ENCODE measurements around the gene LRRC59. TPM values are rescaled to one million over a fixed set of nuclear protein-coding genes. Genes with fewer than 3 reads are reported as not detected.

Gene LRRC59
- total RNA-seq, 2 experiments from 2014 or later = 60.8 to 68.5 TPM

DNA sequence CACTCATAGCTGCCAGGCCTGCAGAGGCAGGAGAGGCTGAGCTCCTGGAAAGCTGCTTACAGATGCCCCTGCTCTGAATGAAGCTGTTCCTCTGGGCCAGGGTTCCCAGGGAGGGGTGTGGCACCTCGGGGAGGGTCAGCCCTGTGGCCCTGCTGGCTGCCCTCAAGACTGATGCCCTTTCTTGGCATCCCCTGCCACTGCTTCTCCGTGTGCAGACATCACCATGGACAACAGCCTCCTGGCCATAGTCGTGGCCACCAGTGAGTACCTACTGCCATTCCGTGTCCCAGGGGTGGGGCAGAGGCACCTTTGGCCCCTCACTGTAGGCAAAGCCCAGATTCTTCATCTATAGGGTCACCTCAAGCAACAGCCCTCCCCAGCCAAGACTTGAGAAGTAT is 33.3 kb downstream of the LRRC59 start:
- Mint-ChIP-seq H3K9me3 (no peaks in the 10 kb centered on the region), H3K4me3 (no peak overlapping the region), H3K36me3 (ENCODE audit: low read depth) (peaks cover 20% of the 10 kb centered on the region), H3K27ac (peak overlapping the region; percentile 15), H3K27me3 (no peaks in the 10 kb centered on the region), H3K4me1 (peaks cover 8% of the 10 kb centered on the region)
- ChIA-PET POLR2A (no interaction called here), CTCF (interaction anchor here (1.4 to 3.9 kb wide), 2 partner anchors 16 to 33 kb away, joined by 4 to 34 read pairs; partner anchors contain the start of gene LRRC59)
- DNase-seq = no peak

DNA sequence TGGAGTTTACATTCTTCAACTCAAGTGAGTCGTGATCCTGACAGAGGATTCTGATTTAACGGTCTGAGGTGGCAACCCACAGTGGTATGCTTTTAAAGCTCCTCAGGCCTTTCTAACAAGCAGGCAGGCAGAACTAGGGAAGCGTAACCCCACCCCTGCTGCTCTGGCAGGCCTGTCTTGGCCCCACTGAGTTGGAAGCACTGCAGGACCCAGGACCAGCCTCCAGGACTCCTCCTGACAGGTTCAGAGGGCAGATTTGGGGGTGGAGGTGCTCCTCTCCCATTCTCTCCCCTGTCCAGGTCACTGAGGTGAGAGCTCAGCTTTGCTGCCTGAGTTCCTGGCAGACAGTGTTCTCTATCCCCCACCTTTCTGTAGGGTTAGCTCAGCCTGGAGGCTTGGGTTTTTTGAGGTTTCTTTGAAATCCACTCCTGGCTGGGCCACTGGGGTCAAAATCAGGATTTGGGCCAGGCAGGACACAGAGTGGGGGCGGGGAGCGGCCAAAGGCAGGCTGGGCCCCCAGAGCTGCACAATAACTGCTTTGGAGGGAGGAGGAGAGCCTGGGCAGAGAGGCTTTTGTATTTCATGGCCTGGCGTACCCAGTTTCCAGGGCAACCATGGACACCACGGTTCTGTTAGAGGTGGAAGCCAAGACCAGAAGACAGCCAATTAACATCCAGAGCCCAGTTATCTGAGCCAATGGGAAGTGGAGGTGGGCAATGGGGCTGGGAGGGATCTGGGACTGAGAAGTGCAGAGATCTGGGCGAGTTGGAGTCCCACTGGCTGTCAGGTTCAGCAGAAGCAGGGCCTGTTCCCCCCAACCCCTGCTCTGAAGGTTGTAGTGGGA is 33.9 kb downstream of the LRRC59 start:
- Mint-ChIP-seq H3K4me3 (no peak overlapping the region), H3K27me3 (no peaks in the 10 kb centered on the region), H3K9me3 (no peaks in the 10 kb centered on the region), H3K27ac (peak overlapping the region; percentile 15), H3K4me1 (peaks cover 8% of the 10 kb centered on the region), H3K36me3 (ENCODE audit: low read depth) (peaks cover 16% of the 10 kb centered on the region)
- ChIA-PET CTCF (interaction anchor here (0.5 to 3.9 kb wide), 6 partner anchors 16 to 831 kb away, joined by 3 to 34 read pairs (median 4); partner anchors contain the start of genes LRRC59 and XYLT2), POLR2A (no interaction called here)
- no peak for DNase-seq

DNA sequence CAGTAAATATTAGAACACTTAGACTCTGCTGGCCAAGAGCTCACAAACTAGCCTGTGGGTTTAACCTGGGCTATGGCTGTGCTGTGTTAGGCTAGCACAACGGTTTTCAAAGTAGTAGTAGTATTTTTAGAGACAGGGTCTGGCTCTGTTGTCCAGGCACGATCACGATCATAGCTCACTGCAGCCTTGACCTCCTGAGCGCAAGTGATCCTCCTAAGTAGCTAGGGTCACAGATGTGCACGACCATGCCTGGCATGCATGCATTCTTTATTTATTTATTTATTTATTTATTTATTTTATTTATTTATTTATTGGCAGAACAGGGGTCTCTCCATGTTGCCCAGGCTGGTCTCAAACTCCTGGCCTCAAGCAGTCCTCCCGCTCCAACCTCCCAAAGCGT is 34.7 kb downstream of the LRRC59 start:
- ChIA-PET CTCF (interaction anchor here (0.5 to 3.9 kb wide), 15 partner anchors 8 to 756 kb away, joined by 3 to 34 read pairs (median 3); partner anchors contain the start of genes EME1, LRRC59, MRPL27 and XYLT2), POLR2A (no interaction called here)
- Mint-ChIP-seq H3K4me1 (peaks cover 8% of the 10 kb centered on the region), H3K36me3 (ENCODE audit: low read depth) (peaks cover 16% of the 10 kb centered on the region), H3K9me3 (no peaks in the 10 kb centered on the region), H3K4me3 (no peak overlapping the region), H3K27ac (peak overlapping the region; percentile 61), H3K27me3 (no peaks in the 10 kb centered on the region)
- DNase-seq = no peak

DNA sequence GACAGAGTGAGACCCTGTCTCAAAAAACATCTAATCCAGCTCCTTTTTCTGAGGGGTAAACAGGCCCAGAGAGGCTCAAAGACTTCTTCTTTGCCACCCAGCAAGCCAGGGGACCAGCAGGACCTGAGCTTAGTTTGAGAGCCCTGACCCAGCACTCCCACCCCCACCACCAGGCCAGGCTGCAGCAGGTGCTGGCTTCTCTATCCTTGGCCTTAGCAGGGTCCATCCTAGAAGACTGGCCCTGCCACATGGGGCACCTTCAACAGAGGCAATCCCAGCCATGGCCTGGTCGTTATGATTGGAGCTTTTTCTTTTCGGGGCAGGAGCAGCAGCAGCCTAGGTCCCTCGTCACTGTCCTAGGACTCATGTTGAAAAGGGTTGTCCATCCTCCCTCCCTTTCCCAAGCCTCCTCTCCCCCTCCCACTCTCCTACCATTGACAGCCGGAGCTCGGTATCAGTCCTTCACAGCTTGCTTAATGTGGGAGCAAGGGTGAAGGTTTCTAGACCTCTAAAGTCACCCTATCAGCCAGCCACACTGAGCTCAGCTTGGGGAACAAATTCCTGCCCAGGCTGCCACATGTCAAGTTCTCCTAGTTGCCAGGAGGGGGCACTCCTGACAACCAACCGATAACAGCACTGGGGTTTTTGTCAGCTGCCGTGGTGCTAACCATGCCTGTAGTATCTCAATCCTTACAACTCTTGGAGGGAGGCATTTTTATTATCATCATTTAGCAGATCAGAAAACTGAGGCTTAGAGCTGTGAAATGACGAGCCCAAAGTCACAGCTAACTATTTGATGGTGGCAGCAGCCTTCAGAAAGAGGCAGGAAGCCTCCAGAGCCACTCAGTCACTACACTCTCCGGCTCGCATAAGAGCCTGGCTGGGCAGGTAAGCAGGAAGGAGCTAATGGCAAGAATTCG is 35.5 kb downstream of the LRRC59 start:
- DNase-seq = peak; percentile 70
- POLR2A ChIA-PET = no interaction called here
- Mint-ChIP-seq H3K27ac (peak overlapping the region; percentile 61), H3K4me3 (no peak overlapping the region), H3K9me3 (no peaks in the 10 kb centered on the region), H3K4me1 (peaks cover 8% of the 10 kb centered on the region), H3K27me3 (no peaks in the 10 kb centered on the region), H3K36me3 (ENCODE audit: low read depth) (peaks cover 12% of the 10 kb centered on the region)
- CTCF ChIA-PET = interaction anchor here (0.5 to 3.9 kb wide), 20 partner anchors 9 to 755 kb away, joined by 3 to 34 read pairs (median 3); partner anchors contain the start of genes EME1, LRRC59, MRPL27 and WFIKKN2

DNA sequence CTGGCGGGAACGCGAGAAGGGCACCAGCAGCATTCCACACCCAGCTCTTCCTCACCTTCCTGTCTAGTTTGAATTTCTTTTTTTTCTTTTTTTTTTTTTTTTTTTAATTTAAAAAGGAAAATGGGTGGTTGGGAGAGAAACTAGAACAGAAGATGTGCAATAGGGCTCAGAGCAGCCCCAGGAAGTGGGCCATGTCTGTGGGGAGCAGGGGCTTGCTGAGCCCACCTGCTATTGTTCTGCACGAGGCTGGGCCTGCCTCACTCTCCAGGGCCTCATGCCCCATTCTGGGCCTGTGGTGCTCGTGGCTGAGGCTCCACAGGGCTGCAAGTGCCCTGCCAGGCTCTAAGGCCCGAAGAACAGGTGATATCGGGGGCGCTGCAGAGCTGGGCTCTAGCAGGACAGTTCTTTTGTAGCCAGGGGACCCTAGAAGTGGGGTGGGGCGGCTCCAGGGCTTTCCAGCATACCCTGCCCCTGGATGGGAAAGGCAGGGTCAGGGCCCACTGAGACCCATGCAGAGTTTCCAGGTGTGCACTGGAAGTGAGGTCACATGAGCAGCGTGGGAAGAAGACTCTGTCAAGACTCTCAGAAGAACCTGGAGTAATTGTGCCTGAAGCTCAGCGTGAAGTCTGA is 36.7 kb downstream of the LRRC59 start:
- ChIA-PET POLR2A (no interaction called here), CTCF (interaction anchor here (1.2 to 3.9 kb wide), 7 partner anchors 9 to 163 kb away, joined by 3 to 34 read pairs (median 9); partner anchors contain the start of genes EME1, LRRC59, MRPL27 and XYLT2)
- Mint-ChIP-seq H3K27me3 (no peaks in the 10 kb centered on the region), H3K9me3 (no peaks in the 10 kb centered on the region), H3K4me1 (peaks cover 8% of the 10 kb centered on the region), H3K4me3 (no peak overlapping the region), H3K27ac (no peak overlapping the region), H3K36me3 (ENCODE audit: low read depth) (peaks cover 10% of the 10 kb centered on the region)
- DNase-seq = no peak

DNA sequence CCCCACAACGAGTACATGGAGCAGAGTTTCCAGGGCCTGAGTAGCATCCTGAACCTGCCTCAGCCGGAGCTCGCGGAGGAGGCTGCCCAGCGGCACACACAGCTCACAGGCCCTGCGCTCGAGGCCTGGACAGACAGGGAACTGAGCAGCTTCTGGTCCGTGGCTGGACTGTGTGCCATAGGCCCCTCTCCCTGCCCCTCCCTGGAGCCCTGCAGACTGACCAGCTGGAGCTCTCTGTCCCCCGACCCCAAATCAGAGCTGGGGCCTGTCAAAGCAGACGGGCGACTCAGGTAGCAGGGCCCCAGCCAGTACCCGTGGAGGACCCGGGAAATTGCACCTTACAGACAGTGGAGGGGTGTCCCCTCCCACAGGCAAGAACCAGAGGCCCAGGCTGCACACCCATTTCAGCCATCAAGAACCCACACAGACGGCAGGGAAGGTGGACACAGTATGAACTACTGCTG is 37.3 kb downstream of the LRRC59 start:
- CTCF ChIA-PET = interaction anchor here (1.2 to 2.0 kb wide), 3 partner anchors 9 to 37 kb away, joined by 3 to 9 read pairs (median 4); partner anchors contain the start of genes EME1, LRRC59 and MRPL27

DNA sequence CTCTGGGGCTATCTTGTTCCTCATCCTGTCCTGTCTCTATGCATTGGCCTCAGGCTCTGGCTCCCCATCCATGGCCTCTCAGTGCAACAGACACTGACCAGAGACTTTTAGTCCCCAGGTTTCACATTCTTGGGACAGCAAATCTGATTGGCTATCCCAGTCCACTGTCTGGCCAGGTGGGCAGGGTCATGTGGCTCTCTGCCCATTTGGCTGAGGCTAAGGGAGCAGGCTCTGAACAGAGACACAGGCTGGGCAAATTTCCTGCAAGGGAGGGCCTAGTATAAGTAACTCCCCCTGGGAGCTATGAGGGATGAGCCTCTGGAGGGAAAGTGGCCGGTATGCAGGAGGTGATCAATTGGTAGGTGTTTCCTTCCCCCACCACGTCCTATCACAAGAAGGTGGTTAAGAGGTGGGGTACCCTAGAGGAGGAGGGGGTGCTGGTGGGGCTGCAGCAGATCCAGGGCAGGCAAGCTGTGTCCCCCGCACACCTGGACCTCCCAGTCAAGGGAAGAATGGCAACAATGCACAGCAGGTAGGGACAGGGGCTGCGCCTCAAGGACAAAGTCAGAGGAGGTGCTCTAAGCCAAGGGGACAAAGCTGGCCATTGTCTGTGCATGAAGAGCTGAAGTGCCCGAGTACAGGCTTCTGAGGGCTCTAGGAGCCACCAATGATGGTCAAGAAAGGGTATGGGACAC is 38.2 kb downstream of the LRRC59 start:
- DNase-seq = no peak
- H3K4me1 Mint-ChIP-seq = peaks cover 8% of the 10 kb centered on the region
- ChIA-PET CTCF (interaction anchor here (1.5 to 2.0 kb wide), 2 partner anchors 20 to 38 kb away, joined by 3 to 9 read pairs; partner anchors contain the start of gene LRRC59), POLR2A (no interaction called here)
- H3K27ac Mint-ChIP-seq = no peak overlapping the region
- peaks cover 13% of the 10 kb centered on the region for H3K36me3 Mint-ChIP-seq (ENCODE audit: low read depth)
- no peak overlapping the region for H3K4me3 Mint-ChIP-seq
- H3K27me3 Mint-ChIP-seq = no peaks in the 10 kb centered on the region
- no peaks in the 10 kb centered on the region for H3K9me3 Mint-ChIP-seq

More for the DNA sequence above, 37.3 kb downstream of the LRRC59 start:
- H3K4me3 Mint-ChIP-seq = no peak overlapping the region
- no peak for DNase-seq
- H3K4me1 Mint-ChIP-seq = peaks cover 8% of the 10 kb centered on the region
- no peaks in the 10 kb centered on the region for H3K27me3 Mint-ChIP-seq
- no peak overlapping the region for H3K27ac Mint-ChIP-seq
- H3K36me3 Mint-ChIP-seq (ENCODE audit: low read depth) = peaks cover 10% of the 10 kb centered on the region
- POLR2A ChIA-PET = no interaction called here
- H3K9me3 Mint-ChIP-seq = no peaks in the 10 kb centered on the region

DNA sequence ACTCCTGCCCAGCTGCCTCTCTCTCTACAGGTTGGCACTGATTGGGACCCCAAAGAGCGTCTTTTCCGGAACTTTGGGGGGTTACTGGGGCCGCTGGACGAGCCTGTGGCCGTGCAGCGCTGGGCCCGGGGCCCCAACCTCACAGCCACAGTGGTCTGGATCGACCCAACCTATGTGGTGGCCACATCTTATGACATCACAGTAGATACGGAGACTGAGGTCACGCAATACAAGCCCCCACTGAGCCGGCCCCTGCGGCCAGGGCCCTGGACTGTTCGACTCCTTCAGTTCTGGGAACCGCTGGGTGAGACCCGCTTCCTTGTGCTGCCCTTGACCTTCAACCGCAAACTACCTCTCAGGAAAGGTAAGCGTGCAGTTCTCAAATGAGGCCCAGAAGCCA is 39.1 kb downstream of the LRRC59 start:
- Mint-ChIP-seq H3K9me3 (no peaks in the 10 kb centered on the region), H3K36me3 (ENCODE audit: low read depth) (peaks cover 13% of the 10 kb centered on the region), H3K27me3 (no peaks in the 10 kb centered on the region), H3K27ac (no peak overlapping the region), H3K4me1 (peaks cover 8% of the 10 kb centered on the region), H3K4me3 (no peak overlapping the region)
- POLR2A ChIA-PET = no interaction called here
- CTCF ChIA-PET = interaction anchor here (0.8 to 1.5 kb wide), 3 partner anchors 8 to 21 kb away, joined by 3 read pairs; no protein-coding TSS in a partner anchor
- no peak for DNase-seq

DNA sequence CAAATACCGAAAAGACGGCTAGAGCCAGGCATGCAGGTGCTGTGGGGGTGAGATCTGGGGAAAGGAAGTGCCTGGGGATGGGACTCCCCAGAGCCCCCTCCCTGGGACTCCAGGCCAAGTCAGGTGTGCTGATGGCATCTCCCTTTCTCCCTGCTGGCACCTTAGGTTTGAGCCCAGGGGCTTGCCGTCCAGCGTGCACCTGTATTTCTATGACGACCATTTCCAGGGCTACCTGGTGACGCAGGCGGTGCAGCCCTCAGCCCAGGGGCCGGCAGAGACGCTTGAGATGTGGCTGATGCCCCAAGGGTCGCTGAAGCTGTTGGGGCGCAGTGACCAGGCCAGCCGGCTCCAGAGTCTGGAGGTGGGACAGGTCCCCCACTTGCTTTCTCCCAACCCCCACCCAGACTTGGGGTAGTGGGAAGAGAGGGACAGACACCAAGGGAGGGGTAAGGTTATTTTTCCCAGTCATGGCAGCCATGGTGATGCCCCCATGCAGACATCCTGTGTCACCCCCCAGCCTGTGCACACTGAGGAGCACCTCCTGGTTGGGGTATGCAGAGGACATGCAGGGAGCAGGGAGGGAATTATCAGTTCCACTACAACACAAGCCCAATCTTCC is 40.3 kb downstream of the LRRC59 start:
- Mint-ChIP-seq H3K4me1 (peaks cover 2% of the 10 kb centered on the region), H3K27ac (no peak overlapping the region), H3K9me3 (no peaks in the 10 kb centered on the region), H3K4me3 (no peak overlapping the region), H3K27me3 (no peaks in the 10 kb centered on the region), H3K36me3 (ENCODE audit: low read depth) (peaks cover 13% of the 10 kb centered on the region)
- ChIA-PET POLR2A (no interaction called here), CTCF (no interaction called here)
- no peak for DNase-seq

DNA sequence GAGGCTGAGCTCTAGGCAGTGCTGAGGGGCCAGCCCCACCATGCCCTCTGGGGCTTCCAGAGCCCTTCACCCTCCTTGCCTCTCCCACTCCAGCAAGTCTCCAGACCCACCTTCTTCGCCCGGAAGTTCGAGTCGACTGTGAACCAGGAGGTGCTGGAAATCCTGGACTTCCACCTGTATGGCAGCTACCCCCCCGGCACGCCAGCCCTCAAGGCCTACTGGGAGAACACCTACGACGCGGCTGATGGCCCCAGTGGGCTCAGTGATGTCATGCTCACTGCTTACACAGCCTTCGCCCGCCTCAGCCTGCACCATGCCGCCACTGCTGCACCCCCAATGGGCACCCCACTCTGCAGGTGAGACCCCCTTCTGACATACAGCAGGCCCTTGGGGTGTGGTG is 40.9 kb downstream of the LRRC59 start:
- CTCF ChIA-PET = no interaction called here
- no peak overlapping the region for H3K4me3 Mint-ChIP-seq
- no peak overlapping the region for H3K27ac Mint-ChIP-seq
- peaks cover 13% of the 10 kb centered on the region for H3K36me3 Mint-ChIP-seq (ENCODE audit: low read depth)
- DNase-seq = no peak
- H3K4me1 Mint-ChIP-seq = peaks cover 2% of the 10 kb centered on the region
- no peaks in the 10 kb centered on the region for H3K9me3 Mint-ChIP-seq
- H3K27me3 Mint-ChIP-seq = no peaks in the 10 kb centered on the region
- POLR2A ChIA-PET = no interaction called here

DNA sequence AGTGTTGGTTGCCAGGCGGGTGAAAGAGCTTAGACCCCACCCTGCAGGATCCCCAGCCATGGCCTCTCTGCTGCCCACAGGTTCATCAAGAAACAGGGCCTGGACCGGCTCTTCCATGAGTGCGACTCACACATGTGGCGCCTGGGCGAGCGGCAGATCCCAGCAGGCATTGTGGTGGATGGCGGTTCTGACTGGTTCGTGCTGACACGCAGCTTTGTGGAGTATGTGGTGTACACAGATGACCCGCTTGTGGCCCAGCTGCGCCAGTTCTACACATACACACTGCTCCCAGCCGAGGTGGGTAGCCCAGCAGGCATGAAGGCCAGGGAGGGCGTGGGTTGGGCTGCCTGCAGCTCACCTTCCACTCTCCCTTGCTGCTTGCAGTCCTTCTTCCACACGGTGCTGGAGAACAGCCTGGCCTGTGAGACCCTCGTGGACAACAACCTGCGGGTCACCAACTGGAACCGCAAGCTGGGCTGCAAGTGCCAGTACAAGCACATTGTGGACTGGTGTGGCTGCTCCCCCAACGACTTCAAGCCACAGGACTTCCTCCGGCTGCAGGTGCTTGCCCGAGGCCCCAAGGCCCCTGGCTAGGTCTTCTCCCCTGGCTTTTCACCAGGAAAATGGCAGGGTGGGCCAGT is 41.5 kb downstream of the LRRC59 start:
- Mint-ChIP-seq H3K9me3 (no peaks in the 10 kb centered on the region), H3K27me3 (no peaks in the 10 kb centered on the region), H3K4me1 (peaks cover 2% of the 10 kb centered on the region), H3K36me3 (ENCODE audit: low read depth) (peaks cover 13% of the 10 kb centered on the region), H3K27ac (no peak overlapping the region), H3K4me3 (no peak overlapping the region)
- DNase-seq = no peak
- CTCF ChIA-PET = no interaction called here
- POLR2A ChIA-PET = no interaction called here
